ENCODE data around the gene CDC25C.
"Not testable (repeated sequence)": the region's sequence is repeated elsewhere in the genome, so short reads cannot be mapped to it uniquely, and the experiment has no call there.

Gene CDC25C

GRCh38 chr5:138344887-138345622 is 13.5 kb upstream of the CDC25C start:
- no peak for DNase-seq

DNA sequence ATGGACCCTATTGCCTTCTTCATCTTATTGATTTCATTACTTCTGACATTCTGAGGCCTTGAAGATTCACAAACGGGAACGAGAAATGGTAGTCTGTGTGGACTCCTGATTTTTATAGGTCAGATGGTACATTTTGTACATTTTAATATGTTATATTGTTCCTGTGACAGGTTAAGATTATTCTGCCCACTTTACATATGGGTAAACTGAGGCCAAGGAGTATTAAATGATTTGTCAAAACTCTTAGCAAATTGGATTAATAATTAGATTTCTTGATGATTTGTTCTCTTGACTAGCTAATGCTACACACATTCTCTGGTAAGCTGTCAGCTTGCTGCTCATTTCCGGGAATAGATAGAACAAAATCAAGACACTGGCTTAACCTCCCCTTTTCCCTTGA is 8.4 kb upstream of the CDC25C start:
- DNase-seq, result no peak

DNA sequence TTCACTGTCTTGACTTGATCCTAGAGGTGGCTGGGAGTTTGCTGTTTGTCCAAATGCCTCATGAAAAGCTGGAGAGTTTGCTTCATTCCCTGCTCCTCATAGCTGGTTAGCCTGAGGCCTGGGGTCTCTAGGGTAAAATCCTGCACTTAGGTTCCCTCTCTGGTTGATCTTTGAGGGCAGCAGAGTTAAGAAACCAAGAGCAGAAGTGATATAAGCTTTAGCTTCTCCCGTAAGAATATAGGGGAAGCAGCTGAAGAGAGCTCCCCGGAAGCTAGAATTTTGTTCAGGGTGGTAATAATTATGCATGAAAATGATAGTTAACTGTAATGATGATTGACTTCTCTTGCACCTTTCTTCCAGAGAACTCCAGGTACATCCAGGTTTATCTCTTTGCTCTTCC is 7.9 kb upstream of the CDC25C start:
- no peak for DNase-seq

- no peak for DNase-seq
Measured at GRCh38 chr5:138339091-138339456, 7.5 kb upstream of the CDC25C start.

DNA sequence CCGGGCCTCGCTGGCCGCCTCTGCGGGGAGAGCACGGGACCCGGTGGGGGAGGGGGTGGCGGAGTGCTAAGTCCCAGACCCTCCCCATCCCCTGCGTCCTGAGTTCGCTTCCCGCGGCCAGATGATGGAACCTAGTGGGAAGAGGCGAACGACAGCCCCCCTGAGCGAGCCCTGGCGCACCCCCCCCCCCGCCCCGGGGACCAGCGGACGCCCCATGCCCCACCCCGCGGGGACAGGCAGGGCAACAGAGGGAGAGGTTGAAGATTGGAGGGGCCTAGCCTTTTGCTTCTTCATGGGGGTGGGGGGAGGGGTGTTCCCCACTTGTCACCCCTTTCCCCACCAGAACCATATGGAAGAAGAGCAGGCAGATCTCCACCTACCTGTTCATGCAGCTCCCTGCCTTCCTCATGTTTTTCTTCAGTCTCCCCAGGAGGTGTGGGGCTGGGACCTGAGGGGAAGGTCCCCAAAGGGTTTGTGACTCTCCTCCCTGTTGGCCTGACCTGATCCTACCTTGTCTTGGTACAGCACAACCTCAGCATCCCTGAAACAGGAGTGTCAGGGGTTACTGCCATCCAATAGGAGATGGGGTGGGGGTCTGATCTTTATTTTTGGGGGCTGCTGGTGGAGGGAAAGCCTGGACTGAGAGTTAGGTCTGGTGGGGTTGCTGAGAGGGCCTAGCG is 6.9 kb upstream of the CDC25C start:
- DNase-seq, result no peak

- DNase-seq, result peak; percentile 71
Measured at GRCh38 chr5:138337685-138338410, 6.2 kb upstream of the CDC25C start, which contains the start of gene FAM53C. FAM53C (plus strand) TSS chr5:138338266; CDS start chr5:138341336, 3,070 bp downstream.

- DNase-seq, result no peak
Measured at GRCh38 chr5:138336952-138337684, 5.5 kb upstream of the CDC25C start.

DNA sequence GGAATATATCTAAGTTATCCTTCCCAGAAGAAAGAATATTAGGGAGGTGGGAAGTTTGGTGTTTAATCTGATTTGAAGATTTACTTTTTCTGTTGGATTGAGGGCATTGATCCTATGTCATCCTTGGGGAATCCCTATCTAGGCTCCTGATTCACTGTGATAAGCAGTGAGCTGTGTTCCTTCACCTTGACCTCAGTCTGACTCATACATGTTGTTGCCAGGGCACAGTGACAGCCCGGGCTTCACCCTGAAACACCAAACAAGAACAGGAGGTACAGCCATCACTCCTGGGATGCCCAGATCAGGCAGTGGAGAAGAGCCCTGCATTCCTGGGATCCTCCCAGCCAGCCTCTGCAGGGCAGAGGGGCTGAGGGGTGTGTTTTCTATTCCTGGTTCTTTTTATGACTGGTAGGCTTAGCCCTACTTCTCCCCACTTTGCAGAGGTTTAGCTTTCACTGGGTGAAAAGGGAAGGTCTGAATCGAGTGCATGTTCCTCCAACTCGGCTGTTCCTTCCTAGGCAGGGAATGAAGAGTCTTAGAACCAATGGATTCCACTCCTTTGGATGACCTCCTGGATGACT is 3.4 kb upstream of the CDC25C start:
- DNase-seq, result no peak

DNA sequence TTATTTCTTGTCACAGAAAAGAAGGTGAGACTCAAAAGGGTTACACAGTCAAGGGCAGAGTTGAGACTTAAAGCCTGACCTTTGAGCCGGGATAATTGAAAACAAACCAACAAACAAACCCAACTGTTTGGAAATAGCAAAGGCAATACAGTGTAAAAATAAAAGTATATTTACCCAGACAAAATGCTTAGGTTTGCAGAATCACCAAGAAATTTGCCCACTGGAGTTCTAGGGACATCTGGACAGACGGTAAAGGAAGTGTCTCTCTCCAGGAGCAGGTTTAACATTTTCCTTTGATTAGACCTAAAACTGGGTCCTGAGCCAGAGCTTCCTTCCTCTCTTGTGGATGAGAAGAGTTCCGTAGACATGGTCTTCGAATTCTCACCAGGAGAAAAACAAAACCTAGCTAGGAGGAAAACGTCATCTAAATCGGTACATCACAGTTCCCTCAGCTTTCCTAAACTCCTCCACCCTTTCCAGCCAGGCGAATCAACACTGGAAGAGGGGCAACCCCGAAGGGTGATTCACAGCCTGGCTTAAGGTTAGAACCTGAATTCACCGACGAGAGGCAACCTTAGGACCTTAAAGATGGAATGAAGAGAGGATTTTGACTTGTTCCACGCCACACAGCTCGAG is 673 bp downstream of the CDC25C start:
- no peak for DNase-seq

DNA sequence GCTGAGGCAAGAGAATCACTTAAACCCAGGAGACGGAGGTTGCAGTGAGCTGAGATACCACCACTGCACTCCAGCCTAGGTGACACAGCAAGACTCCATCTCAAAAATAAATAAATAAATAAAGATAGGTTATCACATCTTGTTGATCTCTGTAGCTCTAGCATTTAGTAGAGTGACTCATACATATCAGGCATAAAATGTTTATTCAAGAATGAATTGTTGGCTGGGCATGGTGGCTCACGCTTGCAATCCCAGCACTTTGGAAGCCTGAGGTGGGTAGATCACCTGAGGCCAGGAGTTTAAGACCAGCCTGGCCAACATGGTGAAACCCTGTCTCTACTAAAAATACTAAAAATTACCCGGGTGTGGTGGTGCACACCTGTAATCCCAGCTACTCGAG is 13.4 kb downstream of the CDC25C start:
- not testable (repeated sequence) for DNase-seq

GRCh38 chr5:138316355-138316754 is 15.2 kb downstream of the CDC25C start:
- DNase-seq, result no peak

- DNase-seq, result no peak
Measured at GRCh38 chr5:138315751-138316278, 15.8 kb downstream of the CDC25C start.

GRCh38 chr5:138305797-138306196 is 25.8 kb downstream of the CDC25C start:
- peak; percentile 19 for DNase-seq

DNA sequence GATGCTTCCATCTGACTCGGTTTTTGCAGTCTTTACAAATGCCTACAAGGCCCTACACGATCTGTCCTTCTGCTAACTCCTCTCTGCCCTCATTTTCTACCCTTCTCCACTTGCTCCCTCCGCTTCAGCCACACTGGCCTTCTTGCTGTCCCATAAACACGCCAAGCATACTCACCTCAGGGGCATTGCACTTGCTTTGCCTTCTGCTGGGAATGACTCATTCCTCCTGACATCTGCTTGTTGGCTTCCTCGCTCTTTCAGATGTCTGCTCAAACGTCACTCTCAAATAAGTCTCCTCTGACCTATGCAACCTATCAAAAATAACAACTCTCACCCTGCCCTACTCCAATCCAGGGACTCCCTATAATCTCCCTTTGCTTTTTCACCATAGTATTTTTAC is 28.2 kb downstream of the CDC25C start:
- DNase-seq, result no peak

GRCh38 chr5:138289296-138289695 is 42.3 kb downstream of the CDC25C start:
- no peak for DNase-seq

DNA sequence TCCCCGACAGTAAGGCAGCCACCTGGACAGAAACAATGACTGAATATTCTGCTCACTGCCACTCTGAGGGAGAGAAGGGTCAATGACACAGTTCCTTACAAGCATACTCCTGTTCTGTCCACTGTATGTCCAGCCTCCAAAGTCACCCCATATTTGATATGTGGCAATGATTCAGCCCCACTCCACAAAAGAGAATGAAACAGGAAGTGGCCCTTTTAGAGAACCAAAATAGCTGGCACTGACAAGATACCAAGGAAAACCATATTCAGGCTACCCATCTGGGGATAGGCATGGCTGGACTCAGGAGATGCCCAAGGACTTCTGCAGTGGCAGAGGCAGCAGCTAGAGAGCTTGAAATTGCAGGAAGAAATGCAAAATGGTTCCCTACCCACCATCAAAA is 44.4 kb downstream of the CDC25C start:
- no peak for DNase-seq

DNA sequence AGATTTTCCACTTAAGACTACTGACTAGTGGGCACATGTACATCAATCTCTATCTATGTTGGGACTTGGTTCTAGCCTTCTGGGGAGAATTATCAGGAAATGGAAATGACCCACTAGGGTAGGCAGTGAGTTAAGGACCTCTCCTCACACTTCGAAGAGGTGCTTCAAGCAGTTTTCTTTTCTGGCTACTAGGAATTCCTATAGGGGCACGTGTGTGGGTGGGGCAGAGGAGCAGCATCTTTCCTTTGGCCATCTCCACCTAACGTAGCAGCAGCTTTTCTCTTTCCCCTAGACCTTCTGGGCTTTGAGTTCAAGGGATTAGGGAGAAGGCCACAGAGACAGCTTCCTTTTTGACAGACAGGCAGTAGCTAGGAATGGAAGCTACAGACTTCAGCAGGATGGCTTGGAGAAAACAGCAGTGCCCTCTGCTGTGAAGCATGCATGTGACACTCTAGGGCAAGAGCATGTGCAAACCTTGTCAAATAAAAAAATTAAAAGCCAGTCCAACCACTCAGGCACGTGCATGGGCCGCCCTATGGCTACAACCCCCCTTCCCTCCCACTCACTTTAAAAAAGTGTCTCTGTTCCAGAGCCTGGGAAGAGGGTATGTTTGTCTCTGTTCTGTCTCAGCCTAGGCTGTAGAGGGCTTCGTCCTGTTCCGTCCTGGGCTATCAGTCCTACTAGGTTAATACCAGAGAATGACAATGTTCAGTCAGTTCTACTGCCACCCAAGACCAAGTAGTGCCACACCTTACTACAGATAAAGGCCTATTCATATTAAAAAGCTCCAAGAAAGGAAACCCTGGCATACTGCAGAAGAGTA is 48.5 kb downstream of the CDC25C start:
- DNase-seq, result no peak

DNA sequence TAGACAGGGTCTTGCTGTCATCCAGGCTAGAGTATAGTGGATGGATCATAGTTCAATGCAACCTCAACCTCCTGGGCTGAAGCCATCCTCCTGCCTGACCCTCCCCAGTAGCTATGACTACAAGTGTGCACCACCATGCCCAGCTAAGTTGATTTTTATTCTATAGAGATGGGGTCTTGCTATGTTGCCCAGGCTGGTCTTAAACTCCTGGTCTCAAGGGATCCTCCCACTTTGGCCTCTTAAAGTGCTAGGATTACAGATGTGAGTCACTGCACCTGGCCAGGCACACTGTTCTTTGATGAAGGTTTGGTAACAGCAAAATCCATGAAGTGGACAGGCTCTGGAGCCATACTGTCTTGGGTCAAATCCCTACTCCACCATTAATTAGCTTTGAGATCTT is 50.7 kb downstream of the CDC25C start:
- DNase-seq, result no peak

DNA sequence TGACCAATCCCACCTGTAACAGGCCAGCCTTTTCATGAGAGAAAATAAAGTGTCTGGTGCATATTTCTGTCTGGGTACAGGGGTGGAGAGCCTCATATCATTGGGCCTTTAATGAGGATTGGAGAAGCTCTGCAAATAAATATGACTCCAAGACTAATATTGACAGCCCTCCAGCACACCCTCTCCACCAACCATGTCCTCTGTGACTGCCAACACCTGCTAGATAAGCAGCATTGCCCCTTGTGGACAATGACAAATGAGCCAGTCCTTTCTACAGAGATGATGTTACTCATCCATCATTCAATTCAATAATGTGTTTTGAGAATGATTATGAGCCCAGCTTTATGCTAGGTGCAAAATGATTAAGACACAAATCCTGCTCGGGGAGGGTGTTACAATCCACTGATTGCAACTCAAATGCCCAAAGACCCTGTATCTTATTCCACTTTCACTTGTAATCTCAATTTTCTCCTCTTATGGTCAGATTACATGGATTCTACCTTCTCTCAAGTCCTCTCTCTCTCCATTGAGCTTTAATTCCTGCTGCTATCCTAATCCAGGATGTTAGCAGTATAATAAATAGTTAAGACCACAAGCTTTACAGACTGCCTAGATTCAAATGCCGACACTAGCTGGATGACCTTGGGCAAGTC is 55.1 kb downstream of the CDC25C start:
- no peak for DNase-seq

GRCh38 chr5:138275895-138276294 is 55.7 kb downstream of the CDC25C start:
- DNase-seq, result no peak

GRCh38 chr5:138275379-138275782 is 56.2 kb downstream of the CDC25C start:
- no peak for DNase-seq
